Liver (tissue), 2 donors: Measurements from ENCODE around the gene TREH.

ENCODE experiments used
- RXRA ChIP-seq, 2 donors: IDR thresholded peaks; 2 replicates each; pipeline ENCODE4 v1.6.1; 2017 to 2018; ENCODE audit warnings: antibody characterized with exemption in 2 of 2, mild to moderate bottlenecking in 1 of 2
- TF ChIP-seq, protein P1 (sequence below): IDR thresholded peaks from 2 replicates; pipeline ENCODE4 v1.6.1; 2016; ENCODE audit warnings: antibody characterized with exemption
- donor health status: healthy.

DNA sequence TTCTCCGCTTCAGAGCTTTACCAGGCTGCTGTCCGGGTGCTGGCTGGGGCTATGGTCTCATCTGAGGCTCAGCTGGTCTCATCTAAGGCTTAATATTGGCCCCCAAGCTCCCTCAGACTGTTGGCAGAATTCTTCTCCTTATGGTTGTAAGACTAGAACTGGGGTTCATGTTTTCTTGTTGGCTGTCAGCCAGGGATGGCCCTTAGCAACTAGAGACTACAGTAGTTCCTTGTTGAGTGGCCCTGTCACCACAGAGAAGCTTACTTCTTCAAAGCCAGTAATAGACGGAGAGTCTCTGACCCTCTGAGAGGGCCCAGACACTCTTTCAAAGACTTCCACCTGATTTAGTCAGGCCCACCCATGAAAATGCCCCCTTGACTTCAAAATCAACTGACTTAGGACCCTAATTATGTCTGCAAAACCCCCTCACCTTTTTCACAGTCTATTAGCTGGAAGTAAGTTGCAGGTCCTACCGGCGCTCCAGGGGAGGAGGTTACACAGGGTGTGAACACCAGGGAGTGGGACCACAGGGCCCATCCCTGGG is 24.2 kb upstream of the TREH start:
- no peak for TF ChIP-seq RXRA (IDR thresholded peaks at IDR 0.05)
- TF ChIP-seq, protein P1, sequence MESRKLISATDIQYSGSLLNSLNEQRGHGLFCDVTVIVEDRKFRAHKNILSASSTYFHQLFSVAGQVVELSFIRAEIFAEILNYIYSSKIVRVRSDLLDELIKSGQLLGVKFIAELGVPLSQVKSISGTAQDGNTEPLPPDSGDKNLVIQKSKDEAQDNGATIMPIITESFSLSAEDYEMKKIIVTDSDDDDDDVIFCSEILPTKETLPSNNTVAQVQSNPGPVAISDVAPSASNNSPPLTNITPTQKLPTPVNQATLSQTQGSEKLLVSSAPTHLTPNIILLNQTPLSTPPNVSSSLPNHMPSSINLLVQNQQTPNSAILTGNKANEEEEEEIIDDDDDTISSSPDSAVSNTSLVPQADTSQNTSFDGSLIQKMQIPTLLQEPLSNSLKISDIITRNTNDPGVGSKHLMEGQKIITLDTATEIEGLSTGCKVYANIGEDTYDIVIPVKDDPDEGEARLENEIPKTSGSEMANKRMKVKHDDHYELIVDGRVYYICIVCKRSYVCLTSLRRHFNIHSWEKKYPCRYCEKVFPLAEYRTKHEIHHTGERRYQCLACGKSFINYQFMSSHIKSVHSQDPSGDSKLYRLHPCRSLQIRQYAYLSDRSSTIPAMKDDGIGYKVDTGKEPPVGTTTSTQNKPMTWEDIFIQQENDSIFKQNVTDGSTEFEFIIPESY = no peak
